HEK293 (cell line): ENCODE results near the gene THAP12.

Experiments
- CTCF ChIA-PET: fragments of 350-600 bp; formaldehyde crosslinking; extraction: SDS; loops from one replicate; lab custom pipeline; 2021; ENCODE audit warnings: antibody characterized with exemption; lab: Yijun Ruan, JAX
- POLR2A ChIA-PET: fragments of 300-600 bp; formaldehyde crosslinking; extraction: SDS; loops from one replicate; lab custom pipeline; 2020; ENCODE audit warnings: antibody characterized with exemption, inconsistent platforms; lab: Yijun Ruan, JAX
- H3K27ac ChIP-seq: fragments of 200-500 bp; sonication (Bioruptor generic); 2 replicates; pipeline ENCODE4 v1.5.1; 2014; ENCODE audit warnings: low read depth, low read length, control low read depth, inconsistent platforms; ENCODE audit errors: extremely low read depth
- H3K36me3 ChIP-seq, 2 experiments: fragments of 200-500 bp in 1 of 2; sonication (Bioruptor generic) in 1 of 2; 1 replicate in 1 of 2; 2 replicates in 1 of 2; pipeline ENCODE4 v1.5.1; 2014 to 2017; ENCODE audit warnings: inconsistent platforms in 2 of 2, low read length in 2 of 2; ENCODE audit not compliant: control insufficient read depth in 2 of 2, insufficient read depth in 1 of 2
- H3K4me1 ChIP-seq: fragments of 200-500 bp; sonication (Bioruptor generic); 2 replicates; pipeline ENCODE4 v1.5.1; 2014; ENCODE audit warnings: mild to moderate bottlenecking, low read length, inconsistent platforms; ENCODE audit not compliant: control insufficient read depth, insufficient read depth
- H3K4me3 ChIP-seq: 2 replicates; pipeline ENCODE4 v1.5.1; 2011; ENCODE audit warnings: low read depth, mild to moderate bottlenecking, control low read depth, low read length, moderate library complexity
- H3K9me3 ChIP-seq: fragments of 200-500 bp; sonication (Bioruptor generic); 2 replicates; pipeline ENCODE4 v1.5.1; 2014; ENCODE audit warnings: low read depth, low read length, inconsistent platforms; ENCODE audit not compliant: control insufficient read depth, insufficient read depth
- BCL11A ChIP-seq: fragments of 450-650 bp; formaldehyde crosslinking; IDR thresholded peaks from 2 replicates; pipeline ENCODE4 v1.5.1; 2016; ENCODE audit warnings: low read depth, missing biosample characterization, missing genetic modification characterization
- ELK4 ChIP-seq: IDR thresholded peaks from 2 replicates; pipeline ENCODE4 v1.6.1; 2011; ENCODE audit warnings: mild to moderate bottlenecking, low read depth, low read length, borderline replicate concordance
- HIC1 ChIP-seq: fragments of 450-650 bp; formaldehyde crosslinking; IDR thresholded peaks from 2 replicates; pipeline ENCODE4 v1.5.1; 2016; ENCODE audit warnings: missing biosample characterization, missing genetic modification characterization
- HOXA7 ChIP-seq: sonication (generic); formaldehyde crosslinking; IDR thresholded peaks from 2 replicates; pipeline ENCODE4 v1.8.1; 2022; ENCODE audit warnings: missing genetic modification reagents, borderline replicate concordance
- KLF1 ChIP-seq: fragments of 450-650 bp; formaldehyde crosslinking; IDR thresholded peaks from 2 replicates; pipeline ENCODE4 v1.5.1; 2016; ENCODE audit warnings: missing biosample characterization, missing genetic modification characterization
- KLF8 ChIP-seq: fragments of 450-650 bp; formaldehyde crosslinking; IDR thresholded peaks from 2 replicates; pipeline ENCODE4 v1.5.1; 2016; ENCODE audit warnings: missing biosample characterization, missing genetic modification characterization
- OSR2 ChIP-seq: fragments of 450-650 bp; formaldehyde crosslinking; IDR thresholded peaks from 2 replicates; pipeline ENCODE4 v1.5.1; 2016; ENCODE audit warnings: missing biosample characterization, missing genetic modification characterization
- PRDM1 ChIP-seq: fragments of 450-650 bp; formaldehyde crosslinking; IDR thresholded peaks from 2 replicates; pipeline ENCODE4; 2016; ENCODE audit warnings: missing biosample characterization, missing genetic modification characterization
- SP3 ChIP-seq: fragments of 450-650 bp; formaldehyde crosslinking; IDR thresholded peaks from 2 replicates; pipeline ENCODE4 v1.5.1; 2016; ENCODE audit warnings: missing biosample characterization, missing genetic modification characterization
- TRIM28 ChIP-seq: IDR thresholded peaks from 2 replicates; pipeline ENCODE4 v1.6.1; 2011; ENCODE audit warnings: low read length, control low read depth, borderline replicate concordance
- WT1 ChIP-seq: fragments of 450-650 bp; formaldehyde crosslinking; IDR thresholded peaks from 2 replicates; pipeline ENCODE4 v1.5.1; 2016; ENCODE audit warnings: missing biosample characterization, missing genetic modification characterization
- ZBTB26 ChIP-seq: fragments of 450-650 bp; formaldehyde crosslinking; optimal IDR thresholded peaks from 2 replicates; pipeline ENCODE3; 2016; ENCODE audit warnings: missing biosample characterization, mild to moderate bottlenecking, missing genetic modification characterization
- ZFP3 ChIP-seq: fragments of 450-650 bp; formaldehyde crosslinking; IDR thresholded peaks from 2 replicates; pipeline ENCODE4 v1.5.1; 2016; ENCODE audit warnings: low read depth, missing biosample characterization, missing genetic modification characterization
- ZFP41 ChIP-seq: fragments of 450-650 bp; formaldehyde crosslinking; IDR thresholded peaks from 2 replicates; pipeline ENCODE4 v1.5.1; 2016; ENCODE audit warnings: missing biosample characterization, missing genetic modification characterization, borderline replicate concordance
- ZFP69B ChIP-seq: fragments of 450-650 bp; formaldehyde crosslinking; IDR thresholded peaks from 2 replicates; pipeline ENCODE4 v1.5.1; 2016; ENCODE audit warnings: missing biosample characterization, missing genetic modification characterization
- ZNF133 ChIP-seq: fragments of 450-650 bp; formaldehyde crosslinking; IDR thresholded peaks from 2 replicates; pipeline ENCODE4 v1.5.1; 2016; ENCODE audit warnings: missing biosample characterization, missing genetic modification characterization
- ZNF2 ChIP-seq: fragments of 450-650 bp; formaldehyde crosslinking; IDR thresholded peaks from 2 replicates; pipeline ENCODE4 v1.5.1; 2016; ENCODE audit warnings: missing biosample characterization, missing genetic modification characterization
- ZNF311 ChIP-seq: fragments of 450-650 bp; formaldehyde crosslinking; IDR thresholded peaks from 2 replicates; pipeline ENCODE4 v1.5.1; 2017; ENCODE audit warnings: missing biosample characterization, missing genetic modification characterization, borderline replicate concordance
- ZNF433 ChIP-seq: fragments of 450-650 bp; formaldehyde crosslinking; IDR thresholded peaks from 2 replicates; pipeline ENCODE4 v1.5.1; 2016; ENCODE audit warnings: missing biosample characterization, missing genetic modification characterization, low read depth
- ZNF514 ChIP-seq: fragments of 450-650 bp; formaldehyde crosslinking; IDR thresholded peaks from 2 replicates; pipeline ENCODE4 v1.5.1; 2016; ENCODE audit warnings: missing biosample characterization, missing genetic modification characterization
- ZNF596 ChIP-seq: fragments of 450-650 bp; IDR thresholded peaks from 2 replicates; pipeline ENCODE4 v1.5.0; 2018; ENCODE audit warnings: missing biosample characterization, mild to moderate bottlenecking, missing genetic modification characterization, moderate library complexity
- ZNF629 ChIP-seq: fragments of 450-650 bp; formaldehyde crosslinking; IDR thresholded peaks from 2 replicates; pipeline ENCODE4 v1.5.1; 2017; ENCODE audit warnings: missing biosample characterization, missing genetic modification characterization
- ZNF654 ChIP-seq: fragments of 450-650 bp; formaldehyde crosslinking; IDR thresholded peaks from 2 replicates; pipeline ENCODE4 v1.5.1; 2016; ENCODE audit warnings: low read depth, missing biosample characterization, missing genetic modification characterization
- ZNF670 ChIP-seq: fragments of 450-650 bp; formaldehyde crosslinking; IDR thresholded peaks from 2 replicates; pipeline ENCODE4 v1.5.1; 2016; ENCODE audit warnings: missing biosample characterization, missing genetic modification characterization, low read depth
- ZNF677 ChIP-seq: fragments of 450-650 bp; IDR thresholded peaks from 2 replicates; pipeline ENCODE4 v1.5.0; 2018; ENCODE audit warnings: missing biosample characterization, mild to moderate bottlenecking, missing genetic modification characterization, moderate library complexity
- ZNF692 ChIP-seq: fragments of 450-650 bp; formaldehyde crosslinking; IDR thresholded peaks from 2 replicates; pipeline ENCODE4 v1.5.1; 2016; ENCODE audit warnings: missing biosample characterization, missing genetic modification characterization
- ZNF704 ChIP-seq: fragments of 450-650 bp; formaldehyde crosslinking; IDR thresholded peaks from 2 replicates; pipeline ENCODE4 v1.5.1; 2016; ENCODE audit warnings: missing biosample characterization, missing genetic modification characterization
- ZSCAN18 ChIP-seq: fragments of 450-650 bp; formaldehyde crosslinking; IDR thresholded peaks from 2 replicates; pipeline ENCODE4 v1.5.1; 2016; ENCODE audit warnings: missing biosample characterization, missing genetic modification characterization

The THAP12 gene

GRCh38 chr11:76330651-76331050 is 50.3 kb downstream of the THAP12 start:
- no peaks in the 10 kb centered on the region for H3K9me3 ChIP-seq
- POLR2A ChIA-PET = interaction anchor here (0.6 kb wide), 1 partner anchor 606 kb away, joined by 4 read pairs; no protein-coding TSS in a partner anchor
- no peak overlapping the region for H3K27ac ChIP-seq
- TF ChIP-seq ZNF2 (no peak), ZNF692 (tag by site-specific recombination) (no peak), ZNF433 (tag by site-specific recombination) (no peak), KLF8 (tag by site-specific recombination) (no peak), BCL11A (tag by site-specific recombination) (no peak), WT1 (tag by site-specific recombination) (no peak), OSR2 (tag by site-specific recombination) (no peak), ELK4 (no peak), ZNF629 (tag by site-specific recombination) (no peak), ZFP41 (tag by site-specific recombination) (no peak), ZNF596 (no peak), ZNF704 (tag by site-specific recombination) (no peak), SP3 (tag by site-specific recombination) (no peak), HIC1 (tag by site-specific recombination) (no peak), HOXA7 (CRISPR knock-in tag) (no peak), ZNF654 (tag by site-specific recombination) (no peak), KLF1 (tag by site-specific recombination) (no peak), ZNF133 (tag by site-specific recombination) (no peak), TRIM28 (no peak), ZNF677 (tag by site-specific recombination) (no peak)
- H3K4me3 ChIP-seq = no peak overlapping the region
- H3K36me3 ChIP-seq = no peaks in the 10 kb centered on the region
- no peaks in the 10 kb centered on the region for H3K4me1 ChIP-seq
- CTCF ChIA-PET = no interaction called here

- Histone ChIP-seq H3K27ac (no peak overlapping the region), H3K9me3 (no peaks in the 10 kb centered on the region), H3K4me3 (no peak overlapping the region), H3K36me3 (no peaks in the 10 kb centered on the region), H3K4me1 (no peaks in the 10 kb centered on the region)
- POLR2A ChIA-PET = no interaction called here
- CTCF ChIA-PET = no interaction called here
- TF ChIP-seq ZBTB26 (tag by site-specific recombination) = no peak
- TF ChIP-seq ZFP3 (tag by site-specific recombination) = no peak
- no peak for TF ChIP-seq ZNF133 (tag by site-specific recombination)
- TF ChIP-seq ZSCAN18 (tag by site-specific recombination) = no peak
- TF ChIP-seq ZNF670 (tag by site-specific recombination) = no peak
- no peak for TF ChIP-seq ZNF514 (tag by site-specific recombination)
- TF ChIP-seq PRDM1 = no peak
- TF ChIP-seq ZFP69B (tag by site-specific recombination) = no peak
- no peak for TF ChIP-seq ZNF311 (tag by site-specific recombination)
These were observed 50.9 kb downstream of the THAP12 start for GRCh38 chr11:76329983-76330382.
